GM23338 (cell line): Measurements from ENCODE around the gene PEAK3. TPM values are rescaled to one million over a fixed set of nuclear protein-coding genes. Genes with fewer than 3 reads are reported as not detected.

ENCODE experiments used
- ATAC-seq: fragments of 200-7000 bp; cut with Tn5 transposase; 3 replicates; pipeline ENCODE4 v1.9.1; 2020
- DNase-seq: peaks from one replicate; pipeline ENCODE4 v3.0.0-alpha.2; 2015; ENCODE audit warnings: low spot score
- H2AFZ ChIP-seq: fragments of 200-600 bp; sonication (generic); 2 replicates; pipeline ENCODE4 v1.8.0; 2016; ENCODE audit warnings: antibody characterized with exemption, mild to moderate bottlenecking, moderate library complexity
- H3F3A ChIP-seq: fragments of 200-600 bp; sonication (generic); replicated peaks from 2 replicates; pipeline ENCODE4 v1.8.0; 2017; ENCODE audit warnings: antibody characterized with exemption, mixed run types, low read depth
- H3K27ac ChIP-seq: fragments of 200-600 bp; sonication (generic); 2 replicates; pipeline ENCODE4 v1.6.1; 2016; ENCODE audit warnings: low read depth
- H3K27me3 ChIP-seq: fragments of 200-600 bp; sonication (generic); 2 replicates; pipeline ENCODE4 v1.8.0; 2016; ENCODE audit warnings: mild to moderate bottlenecking, mixed run types, moderate library complexity; ENCODE audit not compliant: insufficient read depth
- H3K36me3 ChIP-seq: fragments of 200-600 bp; sonication (generic); 2 replicates; pipeline ENCODE4 v1.8.0; 2016; ENCODE audit warnings: mild to moderate bottlenecking; ENCODE audit not compliant: insufficient read depth
- H3K4me1 ChIP-seq: fragments of 200-600 bp; sonication (generic); 2 replicates; pipeline ENCODE4 v1.8.0; 2016; ENCODE audit warnings: mild to moderate bottlenecking, moderate library complexity; ENCODE audit not compliant: insufficient read depth
- H3K4me2 ChIP-seq: fragments of 200-600 bp; sonication (generic); 2 replicates; pipeline ENCODE4 v1.7.1; 2017; ENCODE audit warnings: mixed run types
- H3K4me3 ChIP-seq: fragments of 200-600 bp; sonication (generic); 2 replicates; pipeline ENCODE4 v1.6.1; 2016; ENCODE audit warnings: mixed run types
- H3K79me2 ChIP-seq: fragments of 200-600 bp; sonication (generic); replicated peaks from 2 replicates; pipeline ENCODE4 v1.8.0; 2017; ENCODE audit warnings: mild to moderate bottlenecking; ENCODE audit not compliant: insufficient read depth
- H3K9me2 ChIP-seq: fragments of 200-600 bp; sonication (generic); 2 replicates; pipeline ENCODE4 v1.8.0; 2017; ENCODE audit not compliant: insufficient read depth
- H4K20me1 ChIP-seq: fragments of 200-600 bp; sonication (generic); replicated peaks from 2 replicates; pipeline ENCODE4 v1.8.0; 2017; ENCODE audit warnings: mild to moderate bottlenecking; ENCODE audit not compliant: insufficient read depth
- H3K27ac Mint-ChIP-seq: 2 replicates; pipeline ENCODE4 v1.8.0; 2020; ENCODE audit warnings: inconsistent platforms, mild to moderate bottlenecking, moderate library complexity, mixed read lengths
- H3K27me3 Mint-ChIP-seq: 3 replicates; pipeline ENCODE4 v1.8.0; 2022; ENCODE audit warnings: low read depth, mild to moderate bottlenecking, moderate library complexity, mixed read lengths, inconsistent platforms; ENCODE audit not compliant: insufficient read depth, poor library complexity
- H3K36me3 Mint-ChIP-seq: 3 replicates; pipeline ENCODE4 v1.8.0; 2021; ENCODE audit warnings: low read depth, mild to moderate bottlenecking, inconsistent platforms, moderate library complexity, mixed read lengths
- H3K4me1 Mint-ChIP-seq: 3 replicates; pipeline ENCODE4 v1.8.0; 2020; ENCODE audit warnings: mild to moderate bottlenecking, inconsistent platforms, mixed read lengths
- H3K4me3 Mint-ChIP-seq: 3 replicates; pipeline ENCODE4 v1.8.0; 2021; ENCODE audit warnings: moderate library complexity, mild to moderate bottlenecking, inconsistent platforms, mixed read lengths
- H3K9me3 Mint-ChIP-seq: 3 replicates; pipeline ENCODE4 v1.8.0; 2020; ENCODE audit warnings: moderate library complexity, mild to moderate bottlenecking, inconsistent platforms, mixed read lengths
- EZH2 ChIP-seq: fragments of 200-600 bp; sonication (generic); IDR thresholded peaks from one replicate; pipeline ENCODE4 v1.8.0; 2017; ENCODE audit warnings: antibody characterized with exemption, mild to moderate bottlenecking, low read depth; ENCODE audit not compliant: unreplicated experiment
- EZH2phosphoT487 ChIP-seq: fragments of 200-600 bp; sonication (generic); IDR thresholded peaks from one replicate; pipeline ENCODE4 v1.8.1; 2018; ENCODE audit warnings: antibody characterized with exemption; ENCODE audit not compliant: unreplicated experiment
- NANOG ChIP-seq: IDR thresholded peaks from 2 replicates; pipeline ENCODE4 v1.6.1; 2016; ENCODE audit warnings: antibody characterized with exemption, borderline replicate concordance
- polyA plus RNA-seq: library from polyadenylated mRNA; unstranded; fragments of >200 nt; fragmentation: Nextera tagmentation; extraction: Ambion mirVana; gene quantifications from 2 replicates; pipeline ENCODE4 v1.2.1, GENCODE V29; 2016
- total RNA-seq: library from RNA; depleted of rRNA; stranded (reverse); fragments of >200 nt; shearing (Covaris generic); gene quantifications from 2 replicates; pipeline ENCODE4 v1.2.3, GENCODE V29; 2014
- TF ChIP-seq, protein P1 (sequence below), 2 experiments: fragments of 200-600 bp in 1 of 2; sonication (generic) in 1 of 2; conservative IDR thresholded peaks; 2 replicates each; pipeline versions ENCODE4 v1.5.1 to v1.6.1; 2016 to 2017; ENCODE audit warnings: antibody characterized with exemption in 2 of 2, low read depth in 2 of 2, mild to moderate bottlenecking in 2 of 2, moderate library complexity in 1 of 2
- TF ChIP-seq, protein P2 (sequence below): fragments of 250-450 bp; sonication (Bioruptor Pico); IDR thresholded peaks from 2 replicates; pipeline ENCODE4 v1.5.0; 2020; ENCODE audit warnings: mild to moderate bottlenecking, moderate library complexity

Gene PEAK3
- total and polyA plus RNA-seq, 2 experiments from 2014 or later: not detected

GRCh38 chr19:2327773-2328400 is 45.9 kb upstream of the PEAK3 start:
- H3K27ac Mint-ChIP-seq: peak overlapping the region; percentile 97
- peaks cover 10% of the 10 kb centered on the region; the same call in 1 of the 2 replicates for H4K20me1 ChIP-seq
- peaks cover 44% of the 10 kb centered on the region for H3K4me1 Mint-ChIP-seq
- ATAC-seq (peak; percentile 60), DNase-seq (peak; percentile 82)
- H3K4me3 ChIP-seq: peak overlapping the region; percentile 93
- H3K4me1 ChIP-seq: peaks cover 21% of the 10 kb centered on the region
- H3K4me3 Mint-ChIP-seq: peak overlapping the region; percentile 97
- H3K79me2 ChIP-seq: peaks cover 68% of the 10 kb centered on the region
- 0 out of 2 replicates have a peak, but pooled peaks cover 3% of the 10 kb centered on the region for H3F3A ChIP-seq
- peaks cover 39% of the 10 kb centered on the region for H3K27me3 Mint-ChIP-seq
- H3K27me3 ChIP-seq: no peaks in the 10 kb centered on the region
- H3K4me2 ChIP-seq: peak overlapping the region; percentile 93
- peaks cover 3% of the 10 kb centered on the region; the same call in 1 of the 3 replicates for H3K9me3 Mint-ChIP-seq
- no peaks in the 10 kb centered on the region for H3K36me3 ChIP-seq
- H3K27ac ChIP-seq: peak overlapping the region; percentile 78
- peaks cover 31% of the 10 kb centered on the region for H3K36me3 Mint-ChIP-seq
- TF ChIP-seq, protein P1, sequence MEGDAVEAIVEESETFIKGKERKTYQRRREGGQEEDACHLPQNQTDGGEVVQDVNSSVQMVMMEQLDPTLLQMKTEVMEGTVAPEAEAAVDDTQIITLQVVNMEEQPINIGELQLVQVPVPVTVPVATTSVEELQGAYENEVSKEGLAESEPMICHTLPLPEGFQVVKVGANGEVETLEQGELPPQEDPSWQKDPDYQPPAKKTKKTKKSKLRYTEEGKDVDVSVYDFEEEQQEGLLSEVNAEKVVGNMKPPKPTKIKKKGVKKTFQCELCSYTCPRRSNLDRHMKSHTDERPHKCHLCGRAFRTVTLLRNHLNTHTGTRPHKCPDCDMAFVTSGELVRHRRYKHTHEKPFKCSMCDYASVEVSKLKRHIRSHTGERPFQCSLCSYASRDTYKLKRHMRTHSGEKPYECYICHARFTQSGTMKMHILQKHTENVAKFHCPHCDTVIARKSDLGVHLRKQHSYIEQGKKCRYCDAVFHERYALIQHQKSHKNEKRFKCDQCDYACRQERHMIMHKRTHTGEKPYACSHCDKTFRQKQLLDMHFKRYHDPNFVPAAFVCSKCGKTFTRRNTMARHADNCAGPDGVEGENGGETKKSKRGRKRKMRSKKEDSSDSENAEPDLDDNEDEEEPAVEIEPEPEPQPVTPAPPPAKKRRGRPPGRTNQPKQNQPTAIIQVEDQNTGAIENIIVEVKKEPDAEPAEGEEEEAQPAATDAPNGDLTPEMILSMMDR (conservative IDR thresholded peaks at IDR 0.05; ENCODE audit: low read depth in 2 of 2): no peak
- TF ChIP-seq EZH2 (no peak), EZH2phosphoT487 (no peak), NANOG (no peak)
- TF ChIP-seq, protein P2, sequence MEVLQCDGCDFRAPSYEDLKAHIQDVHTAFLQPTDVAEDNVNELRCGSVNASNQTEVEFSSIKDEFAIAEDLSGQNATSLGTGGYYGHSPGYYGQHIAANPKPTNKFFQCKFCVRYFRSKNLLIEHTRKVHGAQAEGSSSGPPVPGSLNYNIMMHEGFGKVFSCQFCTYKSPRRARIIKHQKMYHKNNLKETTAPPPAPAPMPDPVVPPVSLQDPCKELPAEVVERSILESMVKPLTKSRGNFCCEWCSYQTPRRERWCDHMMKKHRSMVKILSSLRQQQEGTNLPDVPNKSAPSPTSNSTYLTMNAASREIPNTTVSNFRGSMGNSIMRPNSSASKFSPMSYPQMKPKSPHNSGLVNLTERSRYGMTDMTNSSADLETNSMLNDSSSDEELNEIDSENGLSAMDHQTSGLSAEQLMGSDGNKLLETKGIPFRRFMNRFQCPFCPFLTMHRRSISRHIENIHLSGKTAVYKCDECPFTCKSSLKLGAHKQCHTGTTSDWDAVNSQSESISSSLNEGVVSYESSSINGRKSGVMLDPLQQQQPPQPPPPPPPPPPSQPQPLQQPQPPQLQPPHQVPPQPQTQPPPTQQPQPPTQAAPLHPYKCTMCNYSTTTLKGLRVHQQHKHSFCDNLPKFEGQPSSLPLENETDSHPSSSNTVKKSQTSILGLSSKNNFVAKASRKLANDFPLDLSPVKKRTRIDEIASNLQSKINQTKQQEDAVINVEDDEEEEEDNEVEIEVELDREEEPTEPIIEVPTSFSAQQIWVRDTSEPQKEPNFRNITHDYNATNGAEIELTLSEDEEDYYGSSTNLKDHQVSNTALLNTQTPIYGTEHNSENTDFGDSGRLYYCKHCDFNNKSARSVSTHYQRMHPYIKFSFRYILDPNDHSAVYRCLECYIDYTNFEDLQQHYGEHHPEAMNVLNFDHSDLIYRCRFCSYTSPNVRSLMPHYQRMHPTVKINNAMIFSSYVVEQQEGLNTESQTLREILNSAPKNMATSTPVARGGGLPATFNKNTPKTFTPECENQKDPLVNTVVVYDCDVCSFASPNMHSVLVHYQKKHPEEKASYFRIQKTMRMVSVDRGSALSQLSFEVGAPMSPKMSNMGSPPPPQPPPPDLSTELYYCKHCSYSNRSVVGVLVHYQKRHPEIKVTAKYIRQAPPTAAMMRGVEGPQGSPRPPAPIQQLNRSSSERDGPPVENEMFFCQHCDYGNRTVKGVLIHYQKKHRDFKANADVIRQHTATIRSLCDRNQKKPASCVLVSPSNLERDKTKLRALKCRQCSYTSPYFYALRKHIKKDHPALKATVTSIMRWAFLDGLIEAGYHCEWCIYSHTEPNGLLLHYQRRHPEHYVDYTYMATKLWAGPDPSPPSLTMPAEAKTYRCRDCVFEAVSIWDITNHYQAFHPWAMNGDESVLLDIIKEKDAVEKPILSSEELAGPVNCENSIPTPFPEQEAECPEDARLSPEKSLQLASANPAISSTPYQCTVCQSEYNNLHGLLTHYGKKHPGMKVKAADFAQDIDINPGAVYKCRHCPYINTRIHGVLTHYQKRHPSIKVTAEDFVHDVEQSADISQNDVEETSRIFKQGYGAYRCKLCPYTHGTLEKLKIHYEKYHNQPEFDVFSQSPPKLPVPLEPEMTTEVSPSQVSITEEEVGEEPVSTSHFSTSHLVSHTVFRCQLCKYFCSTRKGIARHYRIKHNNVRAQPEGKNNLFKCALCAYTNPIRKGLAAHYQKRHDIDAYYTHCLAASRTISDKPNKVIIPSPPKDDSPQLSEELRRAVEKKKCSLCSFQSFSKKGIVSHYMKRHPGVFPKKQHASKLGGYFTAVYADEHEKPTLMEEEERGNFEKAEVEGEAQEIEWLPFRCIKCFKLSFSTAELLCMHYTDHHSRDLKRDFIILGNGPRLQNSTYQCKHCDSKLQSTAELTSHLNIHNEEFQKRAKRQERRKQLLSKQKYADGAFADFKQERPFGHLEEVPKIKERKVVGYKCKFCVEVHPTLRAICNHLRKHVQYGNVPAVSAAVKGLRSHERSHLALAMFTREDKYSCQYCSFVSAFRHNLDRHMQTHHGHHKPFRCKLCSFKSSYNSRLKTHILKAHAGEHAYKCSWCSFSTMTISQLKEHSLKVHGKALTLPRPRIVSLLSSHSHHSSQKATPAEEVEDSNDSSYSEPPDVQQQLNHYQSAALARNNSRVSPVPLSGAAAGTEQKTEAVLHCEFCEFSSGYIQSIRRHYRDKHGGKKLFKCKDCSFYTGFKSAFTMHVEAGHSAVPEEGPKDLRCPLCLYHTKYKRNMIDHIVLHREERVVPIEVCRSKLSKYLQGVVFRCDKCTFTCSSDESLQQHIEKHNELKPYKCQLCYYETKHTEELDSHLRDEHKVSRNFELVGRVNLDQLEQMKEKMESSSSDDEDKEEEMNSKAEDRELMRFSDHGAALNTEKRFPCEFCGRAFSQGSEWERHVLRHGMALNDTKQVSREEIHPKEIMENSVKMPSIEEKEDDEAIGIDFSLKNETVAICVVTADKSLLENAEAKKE (CRISPR knock-in tag): no peak
- peak overlapping the region; percentile 93 for H2AFZ ChIP-seq
- no peaks in the 10 kb centered on the region for H3K9me2 ChIP-seq
